T-cell (primary cell): ENCODE results near the gene APLF. TPM values are rescaled to one million over a fixed set of nuclear protein-coding genes. Genes with fewer than 3 reads are reported as not detected.

Source experiments
- ATAC-seq, 4 experiments: fragments of 200-7000 bp in 3 of 4; fragments of 150-1000 bp in 1 of 4; cut with Tn5 transposase; replicated peaks in 1 of 4; 1 replicate in 3 of 4; 2 replicates in 1 of 4; pipeline ENCODE4 v1.10.0; 2021; ENCODE audit warnings: moderate library complexity in 3 of 4, mild to moderate bottlenecking in 2 of 4, moderate number of reproducible peaks in 1 of 4
- CTCF ChIA-PET, 2 donors: fragments of 300-600 bp; sonication (Branson Sonifier 250); formaldehyde crosslinking; loops; one replicate each; lab custom pipeline; 2022; ENCODE audit warnings: antibody characterized with exemption in 2 of 2; lab: Charles Lee
- POLR2A ChIA-PET, 2 donors: fragments of 300-600 bp; sonication (Branson Sonifier 250); formaldehyde crosslinking; loops; one replicate each; lab custom pipeline; 2022; ENCODE audit warnings: antibody characterized with exemption in 2 of 2; lab: Charles Lee
- DNase-seq, 35 experiments: peaks; one replicate each; pipeline versions ENCODE4 v3.0.0 to v3.0.0-alpha.2; 2013 to 2023
- H3K27ac ChIP-seq: one replicate; pipeline ENCODE4 v1.5.1; 2013; ENCODE audit warnings: low read length
- H3K27me3 ChIP-seq, 2 experiments: replicated peaks in 1 of 2; 1 replicate in 1 of 2; 2 replicates in 1 of 2; pipeline versions ENCODE4 v1.6.1 to v1.7.0; 2013; ENCODE audit warnings: low read length in 1 of 2, mixed read lengths in 1 of 2; ENCODE audit not compliant: control insufficient read depth in 2 of 2, insufficient read depth in 2 of 2; ENCODE audit errors: extremely low read depth in 1 of 2
- H3K36me3 ChIP-seq, 2 donors: 1 replicate in 1 of 2; 2 replicates in 1 of 2; pipeline versions ENCODE4 v1.6.1 to v1.7.0; 2013; ENCODE audit warnings: low read length in 1 of 2; ENCODE audit not compliant: control insufficient read depth in 2 of 2, insufficient read depth in 1 of 2; ENCODE audit errors: extremely low read depth in 1 of 2
- H3K4me1 ChIP-seq, 2 experiments: 1 replicate in 1 of 2; 2 replicates in 1 of 2; pipeline versions ENCODE4 v1.6.1 to v1.7.0; 2013; ENCODE audit warnings: low read length in 2 of 2, mixed read lengths in 1 of 2; ENCODE audit not compliant: insufficient read depth in 2 of 2, control insufficient read depth in 1 of 2; ENCODE audit errors: extremely low read depth in 1 of 2
- H3K4me3 ChIP-seq, 2 donors: 1 replicate in 1 of 2; 2 replicates in 1 of 2; pipeline versions ENCODE4 v1.5.1 to v1.7.0; 2013; ENCODE audit warnings: mild to moderate bottlenecking in 2 of 2, low read length in 1 of 2, moderate library complexity in 1 of 2; ENCODE audit not compliant: control insufficient read depth in 1 of 2; ENCODE audit errors: extremely low read depth in 1 of 2
- H3K9me3 ChIP-seq: 2 replicates; pipeline ENCODE4 v1.7.0; 2013
- H3K27ac Mint-ChIP-seq, 2 donors: one replicate each; pipeline ENCODE4 v1.8.0; 2020 to 2021; ENCODE audit warnings: mild to moderate bottlenecking in 2 of 2, mixed read lengths in 2 of 2
- H3K27me3 Mint-ChIP-seq, 2 donors: one replicate each; pipeline ENCODE4 v1.8.0; 2021 to 2022; ENCODE audit warnings: mixed read lengths in 2 of 2
- H3K36me3 Mint-ChIP-seq: one replicate; pipeline ENCODE4 v1.8.0; 2021; ENCODE audit warnings: mixed read lengths
- H3K4me1 Mint-ChIP-seq, 3 donors: one replicate each; pipeline ENCODE4 v1.8.0; 2020 to 2022; ENCODE audit warnings: mixed read lengths in 3 of 3, mild to moderate bottlenecking in 1 of 3
- H3K4me3 Mint-ChIP-seq, 3 donors: one replicate each; pipeline ENCODE4 v1.8.0; 2020 to 2022; ENCODE audit warnings: mild to moderate bottlenecking in 3 of 3, mixed read lengths in 3 of 3, moderate library complexity in 3 of 3
- H3K9me3 Mint-ChIP-seq, 3 donors: one replicate each; pipeline ENCODE4 v1.8.0; 2020 to 2022; ENCODE audit warnings: mixed read lengths in 3 of 3
- WGBS: methylation state at CpG from one replicate; pipeline ENCODE4 v1.1.5; 2013; ENCODE audit warnings: missing lambda C conversion rate; ENCODE audit not compliant: insufficient coverage; 5-methylcytosine and 5-hydroxymethylcytosine counted together
- total RNA-seq, 35 experiments: library from RNA in 6 of 35; stranded (reverse) in 6 of 35; fragments of 120-200 nt in 1 of 35; gene quantifications; one replicate each; pipeline versions ENCODE4 v1.2.1 to v1.2.4 and lab custom pipeline; 2013 to 2026

Gene APLF
- total RNA-seq, 5 donors from 2014 or later (not counting 1 experiment from before 2014, with no cell fraction given), result 4.3 to 6.1 (median 5.1) TPM

DNA sequence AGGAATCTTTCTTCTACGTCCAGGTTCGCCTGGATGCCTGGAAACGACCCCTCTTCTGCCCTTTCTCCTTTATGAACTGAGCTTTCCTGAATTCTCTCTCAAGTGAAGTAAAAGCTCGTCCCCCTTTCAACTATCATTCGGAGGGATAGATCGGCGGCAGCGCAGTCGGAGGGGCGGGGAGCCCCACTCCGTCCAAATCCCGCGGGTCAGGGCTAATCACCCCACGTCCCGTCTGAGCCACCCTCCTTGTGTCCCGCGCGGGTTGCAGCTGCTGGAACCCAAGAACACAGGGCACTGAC, 658 bp upstream of the APLF start:
- no peaks in the 10 kb centered on the region for H3K27me3 ChIP-seq
- peak overlapping the region; percentile 90 for H3K27ac ChIP-seq
- ATAC-seq, result peak in 1 of 4 experiments; percentile 26
- H3K36me3 Mint-ChIP-seq, result no peaks in the 10 kb centered on the region
- peak overlapping the region; percentile 94 to 95 for H3K27ac Mint-ChIP-seq
- peaks cover 17 to 23% of the 10 kb centered on the region in 2 experiments for H3K4me1 ChIP-seq
- no peaks in the 10 kb centered on the region for H3K9me3 Mint-ChIP-seq
- ChIA-PET CTCF (interaction anchor here (0.6 to 5.5 kb wide), 14 partner anchors 14 to 459 kb away, joined by 3 to 78 read pairs (median 5); partner anchors contain the start of gene PPP3R1 (in 1 of the 2)), POLR2A (interaction anchor here in 1 of 2 donors (0.5 to 1.1 kb wide), 5 partner anchors 21 to 446 kb away, joined by 3 to 7 read pairs (median 4); no protein-coding TSS in a partner anchor)
- no peaks in the 10 kb centered on the region for H3K27me3 Mint-ChIP-seq
- peak overlapping the region; percentile 96 to 98 (median 96) for H3K4me3 Mint-ChIP-seq
- no peaks in the 10 kb centered on the region for H3K36me3 ChIP-seq
- H3K9me3 ChIP-seq, result no peaks in the 10 kb centered on the region
- WGBS, result 0% methylated on average over 18 of the region's 18 CpGs
- peaks cover 37 to 53% (median 46%) of the 10 kb centered on the region in 3 donors for H3K4me1 Mint-ChIP-seq
- peak in 1 of 35 experiments; percentile 30 for DNase-seq
- peak overlapping the region; percentile 96 to 97 for H3K4me3 ChIP-seq

DNA sequence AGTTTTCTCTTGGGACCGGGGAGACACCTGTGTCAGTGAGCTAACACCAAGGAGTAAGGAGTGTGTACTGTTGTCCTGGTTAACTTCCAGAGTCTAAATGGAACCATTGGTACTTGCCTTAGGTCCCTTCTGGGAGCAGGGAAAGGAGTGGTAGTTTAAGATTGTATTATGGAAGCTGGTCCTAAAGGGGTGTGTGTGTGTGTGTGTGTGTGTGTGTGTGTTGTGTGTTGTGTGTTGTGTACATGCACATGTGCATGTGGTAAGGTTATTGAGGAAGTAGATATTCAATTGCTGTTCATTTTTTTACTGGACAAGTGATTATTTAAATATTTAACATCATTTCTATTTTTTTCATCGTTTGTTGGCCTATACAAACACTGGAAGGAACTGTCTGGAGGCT, 1.4 kb downstream of the APLF start:
- H3K4me3 Mint-ChIP-seq, result peak overlapping the region; percentile 32 to 98 (median 96)
- 86% methylated on average over 1 of the region's 2 CpGs for WGBS
- Histone ChIP-seq H3K4me1 (peaks cover 17 to 23% of the 10 kb centered on the region in 2 experiments), H3K4me3 (no peak overlapping the region), H3K27me3 (no peaks in the 10 kb centered on the region), H3K27ac (no peak overlapping the region), H3K36me3 (no peaks in the 10 kb centered on the region), H3K9me3 (no peaks in the 10 kb centered on the region)
- POLR2A ChIA-PET, result interaction anchor here in 1 of 2 donors (0.6 kb wide), 1 partner anchor 348 kb away, joined by 3 read pairs; no protein-coding TSS in a partner anchor
- DNase-seq, result no peak
- ATAC-seq, result no peak
- no peaks in the 10 kb centered on the region for H3K9me3 Mint-ChIP-seq
- peaks cover 37 to 48% (median 42%) of the 10 kb centered on the region in 3 donors for H3K4me1 Mint-ChIP-seq
- no peaks in the 10 kb centered on the region for H3K27me3 Mint-ChIP-seq
- H3K27ac Mint-ChIP-seq, result peak overlapping the region in 1 of 2 donors; percentile 29
- CTCF ChIA-PET, result interaction anchor here (0.8 to 1.5 kb wide), 5 partner anchors 19 to 458 kb away, joined by 3 to 4 read pairs (median 3); no protein-coding TSS in a partner anchor
- no peaks in the 10 kb centered on the region for H3K36me3 Mint-ChIP-seq

DNA sequence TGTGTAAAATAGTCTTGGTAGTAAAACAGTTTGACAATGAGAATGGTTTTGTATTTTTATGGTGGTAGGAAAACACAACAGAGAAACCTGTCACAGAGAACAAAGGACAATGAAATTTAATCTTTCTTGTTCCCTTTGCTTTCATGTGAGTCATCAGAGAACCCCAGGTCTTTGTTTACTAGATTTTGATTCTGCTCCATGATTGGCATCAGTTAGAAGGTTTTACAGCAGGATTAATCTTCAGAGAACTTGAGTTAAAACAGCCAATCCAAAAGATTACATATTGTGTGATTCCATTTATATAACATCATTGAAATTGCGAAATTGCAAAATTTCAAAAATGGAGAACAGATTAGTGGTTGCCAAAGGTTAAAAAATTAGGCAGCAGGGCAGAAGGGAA, 2.5 kb downstream of the APLF start:
- peaks cover 17 to 19% of the 10 kb centered on the region in 2 experiments for H3K4me1 ChIP-seq
- Mint-ChIP-seq H3K27me3 (no peaks in the 10 kb centered on the region), H3K4me1 (peaks cover 31 to 39% (median 32%) of the 10 kb centered on the region in 3 donors), H3K27ac (no peak overlapping the region), H3K9me3 (no peaks in the 10 kb centered on the region), H3K36me3 (no peaks in the 10 kb centered on the region), H3K4me3 (no peak overlapping the region)
- CTCF ChIA-PET, result no interaction called here
- ATAC-seq, result no peak
- H3K27ac ChIP-seq, result no peak overlapping the region
- POLR2A ChIA-PET, result no interaction called here
- no peak overlapping the region for H3K4me3 ChIP-seq
- DNase-seq, result no peak
- H3K36me3 ChIP-seq, result no peaks in the 10 kb centered on the region
- H3K27me3 ChIP-seq, result no peaks in the 10 kb centered on the region
- no peaks in the 10 kb centered on the region for H3K9me3 ChIP-seq
- WGBS, result 100% methylated on average over 1 of the region's 1 CpG

DNA sequence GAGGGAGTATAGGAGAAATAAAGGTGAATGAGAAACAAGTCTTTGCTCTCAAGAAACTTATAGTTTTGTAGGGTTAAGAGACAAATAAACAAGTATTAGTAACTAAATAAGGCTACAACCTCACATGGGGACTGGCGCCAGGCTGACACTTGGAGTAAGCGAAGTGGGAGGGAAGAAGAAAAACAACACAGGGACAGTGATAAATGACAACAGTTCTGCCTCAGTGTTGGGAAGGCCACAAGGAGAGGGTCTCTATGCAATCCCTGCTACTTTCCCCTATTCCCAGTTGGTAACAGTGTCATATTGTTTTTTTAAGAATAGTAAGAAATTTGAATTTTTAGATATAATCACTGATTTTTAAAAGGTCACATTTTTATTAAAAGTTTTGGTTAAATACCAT, 4.0 kb downstream of the APLF start:
- no peaks in the 10 kb centered on the region for H3K36me3 Mint-ChIP-seq
- DNase-seq, result no peak
- POLR2A ChIA-PET, result no interaction called here
- no peaks in the 10 kb centered on the region for H3K9me3 ChIP-seq
- ATAC-seq, result no peak
- WGBS, result no CpG with 5 or more reads among the region's 2 CpGs
- no peak overlapping the region for H3K27ac Mint-ChIP-seq
- H3K4me1 ChIP-seq, result peaks cover 8 to 10% of the 10 kb centered on the region in 2 experiments
- no peaks in the 10 kb centered on the region for H3K36me3 ChIP-seq
- H3K27me3 ChIP-seq, result no peaks in the 10 kb centered on the region
- no peak overlapping the region for H3K4me3 ChIP-seq
- H3K27ac ChIP-seq, result no peak overlapping the region
- peaks cover 19 to 26% (median 23%) of the 10 kb centered on the region in 3 donors for H3K4me1 Mint-ChIP-seq
- CTCF ChIA-PET, result no interaction called here
- H3K9me3 Mint-ChIP-seq, result no peaks in the 10 kb centered on the region
- H3K27me3 Mint-ChIP-seq, result no peaks in the 10 kb centered on the region
- no peak overlapping the region for H3K4me3 Mint-ChIP-seq

DNA sequence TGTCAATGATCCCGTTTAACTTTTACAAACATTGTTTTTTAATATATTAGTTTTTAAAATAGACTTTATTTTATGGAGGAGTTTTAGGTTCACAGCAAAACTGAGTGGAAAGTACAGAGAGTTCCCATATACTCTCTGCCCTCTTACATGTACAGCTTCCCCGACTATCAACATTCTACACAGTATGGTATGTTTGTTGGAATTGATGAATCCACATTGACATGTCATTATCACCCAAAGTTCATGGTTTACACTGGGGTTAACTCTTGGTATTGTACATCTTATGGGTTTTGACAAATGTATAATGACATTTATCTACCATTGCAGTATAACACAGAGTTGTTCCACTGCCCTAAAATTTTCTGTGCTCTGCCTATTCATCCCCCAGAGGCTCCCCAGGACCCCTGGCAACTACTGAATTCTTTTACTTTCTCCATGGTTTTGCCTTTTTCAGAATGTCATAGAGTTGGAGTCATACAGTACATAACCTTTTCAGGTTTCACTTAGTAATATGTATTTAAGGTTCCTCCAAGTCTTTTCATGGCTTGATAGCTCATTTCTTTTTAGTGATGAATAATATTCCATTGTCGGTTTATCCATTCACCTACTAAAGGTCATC, 5.5 kb downstream of the APLF start:
- ChIA-PET POLR2A (no interaction called here), CTCF (interaction anchor here in 1 of 2 donors (0.5 to 1.4 kb wide), 4 partner anchors 9 to 337 kb away, joined by 3 to 4 read pairs (median 3); no protein-coding TSS in a partner anchor)
- no CpG with 5 or more reads among the region's 3 CpGs for WGBS
- H3K4me1 Mint-ChIP-seq, result peaks cover 16 to 19% (median 16%) of the 10 kb centered on the region in 3 donors
- no peak overlapping the region for H3K4me3 Mint-ChIP-seq
- H3K36me3 Mint-ChIP-seq, result no peaks in the 10 kb centered on the region
- H3K9me3 Mint-ChIP-seq, result no peaks in the 10 kb centered on the region
- H3K27me3 ChIP-seq, result no peaks in the 10 kb centered on the region
- no peak overlapping the region for H3K4me3 ChIP-seq
- no peaks in the 10 kb centered on the region for H3K27me3 Mint-ChIP-seq
- no peak overlapping the region for H3K27ac ChIP-seq
- ATAC-seq (no peak), DNase-seq (no peak)
- no peak overlapping the region for H3K27ac Mint-ChIP-seq
- no peaks in the 10 kb centered on the region for H3K9me3 ChIP-seq
- H3K36me3 ChIP-seq, result no peaks in the 10 kb centered on the region
- peaks cover under 1 to 6% of the 10 kb centered on the region in 2 experiments for H3K4me1 ChIP-seq

DNA sequence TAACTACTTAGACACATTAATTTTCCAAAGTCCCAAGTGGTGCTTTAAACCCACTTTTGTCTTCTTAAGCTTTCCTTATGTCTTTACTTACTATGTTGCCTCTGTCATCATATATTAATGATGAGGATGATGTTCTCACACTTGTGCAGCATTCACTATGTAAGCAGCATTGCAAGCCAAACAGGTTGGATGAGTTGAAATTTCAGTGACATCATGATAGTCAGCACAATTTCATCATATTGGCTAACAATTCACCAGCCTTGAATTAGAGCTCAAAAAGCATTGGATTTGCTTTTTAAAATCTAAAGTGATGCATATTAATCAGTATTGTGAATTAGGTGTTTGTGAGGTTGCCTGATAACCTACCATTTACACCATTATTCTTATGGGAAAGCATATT, 7.7 kb downstream of the APLF start:
- Mint-ChIP-seq H3K9me3 (no peaks in the 10 kb centered on the region), H3K27me3 (no peaks in the 10 kb centered on the region), H3K4me1 (peaks cover 0 to 1% (median under 1%) of the 10 kb centered on the region in 3 donors), H3K36me3 (no peaks in the 10 kb centered on the region), H3K27ac (no peak overlapping the region), H3K4me3 (no peak overlapping the region)
- ChIA-PET CTCF (interaction anchor here in 1 of 2 donors (2.0 kb wide), 1 partner anchor 11 kb away, joined by 9 read pairs; no protein-coding TSS in a partner anchor), POLR2A (no interaction called here)
- DNase-seq (no peak), ATAC-seq (no peak)
- no peaks in the 10 kb centered on the region for H3K9me3 ChIP-seq
- H3K27ac ChIP-seq, result no peak overlapping the region
- no peaks in the 10 kb centered on the region for H3K4me1 ChIP-seq
- no peak overlapping the region for H3K4me3 ChIP-seq
- no peaks in the 10 kb centered on the region for H3K36me3 ChIP-seq
- H3K27me3 ChIP-seq, result no peaks in the 10 kb centered on the region
